ENCODE results near the gene ZSCAN26. TPM values are rescaled to one million over a fixed set of nuclear protein-coding genes. Genes with fewer than 3 reads are reported as not detected.

The ZSCAN26 gene
- total and polyA plus RNA-seq, 8 donors: 9.6 to 50.2 (median 38.5) TPM

GRCh38 chr6:28280595-28281287 lies 13.8 kb downstream of the ZSCAN26 start:
- ATAC-seq (no peak), DNase-seq (no peak)
- Histone ChIP-seq H3K27ac (no peak overlapping the region), H3K9me3 (peaks cover 0 to 4% of the 10 kb centered on the region in 2 donors), H3K27me3 (peaks cover 0 to 7% of the 10 kb centered on the region in 2 donors), H3K36me3 (peaks cover 0 to 28% of the 10 kb centered on the region in 2 donors), H3K4me3 (peak overlapping the region; percentile 47 to 56), H3K4me1 (peaks cover 0 to 16% of the 10 kb centered on the region in 2 donors)
- no peak for TF ChIP-seq CTCF (IDR thresholded peaks at IDR 0.05)
- intact Hi-C loops (cut with DNase I): no loop called here

GRCh38 chr6:28281288-28282064 lies 14.5 kb downstream of the ZSCAN26 start, which contains the start of gene PGBD1:
TSS of gene PGBD1 (plus strand) at chr6:28281572. CDS start at chr6:28283814, 2,242 bp downstream.
- peak within 1 kb of the TSS; percentile 47 to 56 for H3K4me3 ChIP-seq
- peaks cover 0 to 28% of the 10 kb centered on the region in 2 donors for H3K36me3 ChIP-seq
- peaks cover 0 to 4% of the 10 kb centered on the region in 2 donors for H3K9me3 ChIP-seq
- peak; percentile 98 for ATAC-seq
- intact Hi-C loops (cut with DNase I): no loop called here
- peaks cover 0 to 7% of the 10 kb centered on the region in 2 donors for H3K27me3 ChIP-seq
- DNase-seq: peak; percentile 52 to 94 (median 72)
- H3K4me1 ChIP-seq: peaks cover 0 to 16% of the 10 kb centered on the region in 2 donors
- H3K27ac ChIP-seq: peak within 1 kb of the TSS in 1 of 2 donors; percentile 40
- no peak for TF ChIP-seq CTCF (IDR thresholded peaks at IDR 0.05)

- intact Hi-C loops (cut with DNase I): no loop called here
- H3K9me3 ChIP-seq: peaks cover 0 to 4% of the 10 kb centered on the region in 2 donors
- no peak for DNase-seq
- no peak overlapping the region for H3K27ac ChIP-seq
- ATAC-seq: no peak
- peaks cover 0 to 16% of the 10 kb centered on the region in 2 donors for H3K4me1 ChIP-seq
- H3K4me3 ChIP-seq: peak overlapping the region in 1 of 2 donors; percentile 56
- peaks cover 0 to 7% of the 10 kb centered on the region in 2 donors for H3K27me3 ChIP-seq
- TF ChIP-seq CTCF (IDR thresholded peaks at IDR 0.05): no peak
- peaks cover 0 to 34% of the 10 kb centered on the region in 2 donors for H3K36me3 ChIP-seq
Observed at GRCh38 chr6:28282926-28283325, 16.0 kb downstream of the ZSCAN26 start.

- Histone ChIP-seq H3K36me3 (peaks cover 0 to 24% of the 10 kb centered on the region in 2 donors), H3K4me3 (no peak overlapping the region), H3K4me1 (no peaks in the 10 kb centered on the region), H3K27ac (no peak overlapping the region), H3K27me3 (no peaks in the 10 kb centered on the region), H3K9me3 (no peaks in the 10 kb centered on the region)
- intact Hi-C loops (cut with DNase I): no loop called here
- no peak for DNase-seq
- no peak for ATAC-seq
- no peak for TF ChIP-seq CTCF (IDR thresholded peaks at IDR 0.05)
Observed at GRCh38 chr6:28291573-28291972, 24.6 kb downstream of the ZSCAN26 start.

GRCh38 chr6:28295326-28295725 lies 28.4 kb downstream of the ZSCAN26 start:
- DNase-seq (no peak), ATAC-seq (no peak)
- Histone ChIP-seq H3K4me3 (no peak overlapping the region), H3K27me3 (no peaks in the 10 kb centered on the region), H3K27ac (no peak overlapping the region), H3K4me1 (no peaks in the 10 kb centered on the region), H3K36me3 (peaks cover 0 to 9% of the 10 kb centered on the region in 2 donors), H3K9me3 (no peaks in the 10 kb centered on the region)
- intact Hi-C loops (cut with DNase I): no loop called here
- TF ChIP-seq CTCF (IDR thresholded peaks at IDR 0.05): no peak
